Breast epithelium (tissue), 4 donors: ENCODE data around the gene NELL2. TPM values are rescaled to one million over a fixed set of nuclear protein-coding genes. Genes with fewer than 3 reads are reported as not detected.

Experiments
- DNase-seq, 2 donors: peaks; one replicate each; pipeline ENCODE4 v3.0.0-alpha.2; 2019; ENCODE audit warnings: low spot score in 2 of 2
- H3K27ac ChIP-seq, 2 donors: fragments of 200-600 bp; sonication (generic) in 1 of 2; one replicate each; pipeline ENCODE4 v1.5.1; 2016 to 2019; ENCODE audit warnings: mild to moderate bottlenecking in 1 of 2
- H3K27me3 ChIP-seq, 2 donors: fragments of 200-600 bp; sonication (generic) in 1 of 2; one replicate each; pipeline versions ENCODE4 v1.5.1 to v1.6.0; 2017 to 2019; ENCODE audit warnings: control low read depth in 1 of 2, mild to moderate bottlenecking in 1 of 2
- H3K36me3 ChIP-seq: fragments of 200-600 bp; one replicate; pipeline ENCODE4 v1.5.1; 2019
- H3K4me1 ChIP-seq, 2 donors: fragments of 200-600 bp; sonication (generic); one replicate each; pipeline ENCODE4 v1.5.1; 2016 to 2019; ENCODE audit warnings: control low read depth in 1 of 2
- H3K4me3 ChIP-seq, 3 donors: fragments of 200-600 bp; sonication (generic); 1 replicate in 2 of 3; 2 replicates in 1 of 3; pipeline ENCODE4 v1.5.1; 2016 to 2019; ENCODE audit warnings: mild to moderate bottlenecking in 3 of 3, moderate library complexity in 2 of 3
- H3K9me3 ChIP-seq, 2 donors: fragments of 200-600 bp; sonication (generic) in 1 of 2; one replicate each; pipeline ENCODE4 v1.5.1; 2016 to 2019; ENCODE audit warnings: control low read depth in 1 of 2
- POLR2A ChIP-seq: fragments of 450-650 bp; IDR thresholded peaks from one replicate; pipeline ENCODE4 v1.6.1; 2016; ENCODE audit warnings: antibody characterized with exemption, mild to moderate bottlenecking, moderate library complexity
- POLR2AphosphoS5 ChIP-seq, 3 donors: sonication (generic); formaldehyde crosslinking; IDR thresholded peaks; one replicate each; pipeline ENCODE4 v1.6.1; 2017; ENCODE audit warnings: antibody characterized with exemption in 3 of 3
- intact Hi-C: fragments of 100-400 bp; cut with DNase I; formaldehyde crosslinking; loops from one replicate; pipeline ENCODE4 v1.15.1; 2023; ENCODE audit warnings: low total_unique reads
- total RNA-seq, 3 donors: library from RNA; depleted of rRNA; stranded (reverse); fragments of >200 nt; gene quantifications; one replicate each; pipeline ENCODE4 v1.1.0, GENCODE V29; 2016
- TF ChIP-seq, protein P1 (sequence below), 3 donors: fragments of 450-650 bp; IDR thresholded peaks; one replicate each; pipeline ENCODE4 v1.5.1; 2016 to 2017; ENCODE audit warnings: antibody characterized with exemption in 3 of 3, mild to moderate bottlenecking in 3 of 3, moderate library complexity in 3 of 3

The NELL2 gene
- total RNA-seq, 3 donors from 2014 or later, result 4.9 to 10.1 (median 9.9) TPM

DNA sequence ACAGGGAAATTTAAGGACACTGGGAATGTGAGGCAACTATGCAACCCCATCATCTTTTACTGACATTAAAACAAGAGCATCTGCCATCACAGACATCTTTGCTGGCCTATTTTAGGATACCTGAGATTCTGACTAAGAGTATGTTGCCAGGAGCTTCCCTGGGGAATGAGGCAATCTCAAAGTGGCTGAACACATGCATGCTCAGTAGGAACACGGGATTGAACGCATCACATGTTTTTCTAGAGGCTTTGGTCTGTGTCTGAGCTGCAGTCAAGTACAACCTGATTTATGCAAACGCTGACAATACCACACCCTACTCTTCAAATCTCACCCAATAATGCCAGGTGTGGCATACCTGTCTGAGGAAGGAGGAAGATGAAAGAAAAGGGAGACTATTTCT lies 416.5 kb downstream of the NELL2 start:
- Histone ChIP-seq H3K36me3 (no peaks in the 10 kb centered on the region), H3K9me3 (no peaks in the 10 kb centered on the region), H3K27me3 (no peaks in the 10 kb centered on the region), H3K27ac (no peak overlapping the region), H3K4me1 (no peaks in the 10 kb centered on the region), H3K4me3 (no peak overlapping the region)
- intact Hi-C loops, result no loop called here
- no peak for DNase-seq
- TF ChIP-seq, protein P1, sequence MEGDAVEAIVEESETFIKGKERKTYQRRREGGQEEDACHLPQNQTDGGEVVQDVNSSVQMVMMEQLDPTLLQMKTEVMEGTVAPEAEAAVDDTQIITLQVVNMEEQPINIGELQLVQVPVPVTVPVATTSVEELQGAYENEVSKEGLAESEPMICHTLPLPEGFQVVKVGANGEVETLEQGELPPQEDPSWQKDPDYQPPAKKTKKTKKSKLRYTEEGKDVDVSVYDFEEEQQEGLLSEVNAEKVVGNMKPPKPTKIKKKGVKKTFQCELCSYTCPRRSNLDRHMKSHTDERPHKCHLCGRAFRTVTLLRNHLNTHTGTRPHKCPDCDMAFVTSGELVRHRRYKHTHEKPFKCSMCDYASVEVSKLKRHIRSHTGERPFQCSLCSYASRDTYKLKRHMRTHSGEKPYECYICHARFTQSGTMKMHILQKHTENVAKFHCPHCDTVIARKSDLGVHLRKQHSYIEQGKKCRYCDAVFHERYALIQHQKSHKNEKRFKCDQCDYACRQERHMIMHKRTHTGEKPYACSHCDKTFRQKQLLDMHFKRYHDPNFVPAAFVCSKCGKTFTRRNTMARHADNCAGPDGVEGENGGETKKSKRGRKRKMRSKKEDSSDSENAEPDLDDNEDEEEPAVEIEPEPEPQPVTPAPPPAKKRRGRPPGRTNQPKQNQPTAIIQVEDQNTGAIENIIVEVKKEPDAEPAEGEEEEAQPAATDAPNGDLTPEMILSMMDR (IDR thresholded peaks at IDR 0.05), result no peak
- TF ChIP-seq POLR2AphosphoS5 (IDR thresholded peaks at IDR 0.05) (no peak), POLR2A (no peak)

Other genes with a start within 250 kb of the NELL2 start
- under 1 TPM; 0.32 to 0.73 (median 0.33) TPM for gene DBX2, start 174.8 kb upstream of the NELL2 start, total RNA-seq